HEK293 (cell line): Measurements from ENCODE around the gene RHOF.

Source experiments
- ZNF133 ChIP-seq: fragments of 450-650 bp; formaldehyde crosslinking; IDR thresholded peaks from 2 replicates; pipeline ENCODE4 v1.5.1; 2016; ENCODE audit warnings: missing biosample characterization, missing genetic modification characterization
- ZNF776 ChIP-seq: fragments of 450-650 bp; formaldehyde crosslinking; IDR thresholded peaks from 2 replicates; pipeline ENCODE4 v1.5.0; 2017; ENCODE audit warnings: missing biosample characterization, missing genetic modification characterization, borderline replicate concordance
- TF ChIP-seq, protein P1 (sequence below): fragments of 450-650 bp; formaldehyde crosslinking; IDR thresholded peaks from 2 replicates; pipeline ENCODE4 v1.5.1; 2016; ENCODE audit warnings: missing biosample characterization, missing genetic modification characterization

- TF ChIP-seq, protein P1, sequence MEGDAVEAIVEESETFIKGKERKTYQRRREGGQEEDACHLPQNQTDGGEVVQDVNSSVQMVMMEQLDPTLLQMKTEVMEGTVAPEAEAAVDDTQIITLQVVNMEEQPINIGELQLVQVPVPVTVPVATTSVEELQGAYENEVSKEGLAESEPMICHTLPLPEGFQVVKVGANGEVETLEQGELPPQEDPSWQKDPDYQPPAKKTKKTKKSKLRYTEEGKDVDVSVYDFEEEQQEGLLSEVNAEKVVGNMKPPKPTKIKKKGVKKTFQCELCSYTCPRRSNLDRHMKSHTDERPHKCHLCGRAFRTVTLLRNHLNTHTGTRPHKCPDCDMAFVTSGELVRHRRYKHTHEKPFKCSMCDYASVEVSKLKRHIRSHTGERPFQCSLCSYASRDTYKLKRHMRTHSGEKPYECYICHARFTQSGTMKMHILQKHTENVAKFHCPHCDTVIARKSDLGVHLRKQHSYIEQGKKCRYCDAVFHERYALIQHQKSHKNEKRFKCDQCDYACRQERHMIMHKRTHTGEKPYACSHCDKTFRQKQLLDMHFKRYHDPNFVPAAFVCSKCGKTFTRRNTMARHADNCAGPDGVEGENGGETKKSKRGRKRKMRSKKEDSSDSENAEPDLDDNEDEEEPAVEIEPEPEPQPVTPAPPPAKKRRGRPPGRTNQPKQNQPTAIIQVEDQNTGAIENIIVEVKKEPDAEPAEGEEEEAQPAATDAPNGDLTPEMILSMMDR = no peak
- TF ChIP-seq ZNF776 (tag by site-specific recombination) = no peak
- TF ChIP-seq ZNF133 = no peak
These were observed 31.6 kb upstream of the RHOF start for GRCh38 chr12:121825041-121825523.
